Right kidney (tissue), 1 donor: ENCODE data around the gene CCDC34.
"Not testable (repeated sequence)": the region's sequence is repeated elsewhere in the genome, so short reads cannot be mapped to it uniquely, and the experiment has no call there.

ENCODE experiments used
- DNase-seq: peaks from one replicate; pipeline ENCODE4 v3.0.0-alpha.2; 2016

CCDC34 gene

DNA sequence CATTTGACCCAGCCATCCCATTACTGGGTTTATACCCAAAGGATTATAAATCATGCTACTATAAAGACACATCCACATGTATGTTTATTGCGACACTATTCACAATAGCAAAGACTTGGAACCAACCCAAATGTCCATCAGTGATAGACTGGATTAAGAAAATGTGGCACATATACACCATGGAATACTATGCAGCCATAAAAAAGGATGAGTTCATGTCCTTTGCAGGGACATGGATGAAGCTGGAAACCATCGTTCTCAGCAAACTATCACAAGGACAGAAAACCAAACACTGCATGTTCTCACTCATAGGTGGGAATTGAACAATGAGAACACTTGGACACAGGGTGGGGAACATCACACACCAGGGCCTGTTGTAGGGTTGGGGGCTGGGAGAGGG lies 36.0 kb downstream of the CCDC34 start:
- not testable (repeated sequence) for DNase-seq

DNA sequence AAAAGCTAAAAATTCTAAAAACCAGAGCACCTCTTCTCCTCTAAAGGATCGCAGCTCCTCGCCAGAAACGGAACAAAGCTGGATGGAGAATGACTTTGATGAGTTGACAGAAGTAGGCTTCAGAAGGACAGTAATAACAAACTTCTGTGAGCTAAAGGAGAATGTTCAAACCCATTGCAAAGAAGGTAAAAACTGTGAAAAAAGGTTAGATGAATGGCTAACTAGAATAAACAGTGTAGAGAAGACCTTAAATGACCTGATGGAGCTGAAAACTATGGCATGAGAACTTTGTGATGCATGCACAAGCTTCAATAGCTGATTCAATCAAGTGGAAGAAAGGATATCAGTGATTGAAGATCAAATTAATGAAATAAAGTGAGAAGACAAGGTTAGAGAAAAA lies 40.8 kb downstream of the CCDC34 start:
- not testable (repeated sequence) for DNase-seq

DNA sequence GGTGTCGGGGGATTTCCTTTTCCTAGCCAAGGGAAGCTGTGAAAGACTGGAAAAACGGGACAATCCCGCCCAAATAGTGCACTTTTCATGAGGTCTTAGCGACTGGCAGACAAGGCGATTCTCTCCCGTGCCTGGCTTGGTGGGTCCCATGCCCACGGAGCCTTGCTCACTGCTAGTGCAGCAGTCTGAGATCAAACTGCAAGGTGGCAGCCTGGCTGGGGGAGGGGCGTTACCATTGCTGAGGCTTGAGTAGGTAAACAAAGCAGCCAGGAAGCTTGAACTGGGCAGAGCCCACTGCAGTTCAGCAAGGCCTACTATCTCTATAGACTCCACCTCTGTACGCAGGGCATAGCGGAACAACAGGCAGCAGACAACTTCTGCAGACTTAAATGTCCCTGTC lies 41.7 kb downstream of the CCDC34 start:
- not testable (repeated sequence) for DNase-seq

DNA sequence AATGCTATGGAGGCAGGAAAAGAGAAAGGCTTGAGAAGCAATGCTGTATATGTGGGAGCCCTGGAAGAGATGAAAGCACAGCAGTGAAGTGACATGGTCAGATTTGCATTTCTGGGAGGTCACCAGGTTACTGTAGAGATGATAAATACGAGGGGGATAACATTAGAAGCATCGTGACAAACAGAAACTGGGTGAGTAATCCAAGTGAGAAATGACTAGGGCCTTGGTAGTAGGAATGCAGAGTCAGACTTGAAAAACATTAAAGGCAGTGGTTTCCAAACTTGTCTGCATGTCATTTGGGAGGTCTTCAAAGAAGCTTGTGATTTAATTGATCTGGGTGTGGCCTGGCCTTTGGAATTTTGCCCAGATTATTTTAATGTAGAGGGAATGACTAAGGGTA lies 43.9 kb downstream of the CCDC34 start:
- no peak for DNase-seq

DNA sequence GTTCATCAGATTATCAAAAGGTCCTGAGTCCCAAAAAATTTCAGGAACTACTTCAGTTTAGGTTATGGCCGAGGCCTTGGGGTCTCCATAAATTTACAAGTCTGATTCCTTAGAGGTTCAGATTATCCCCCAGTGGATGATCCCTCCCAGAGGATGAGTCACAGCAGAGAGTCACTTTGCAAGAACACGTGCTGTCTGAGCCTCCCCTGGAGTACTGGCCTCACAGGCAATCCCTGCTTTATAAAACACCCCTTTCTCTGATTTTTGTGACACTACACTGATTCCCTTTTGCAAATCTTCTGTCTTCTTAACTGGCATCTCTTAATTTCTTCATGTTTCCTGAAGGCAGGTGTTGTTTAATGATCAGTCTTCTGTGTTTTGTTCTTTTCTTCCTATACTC lies 45.3 kb downstream of the CCDC34 start:
- no peak for DNase-seq

DNA sequence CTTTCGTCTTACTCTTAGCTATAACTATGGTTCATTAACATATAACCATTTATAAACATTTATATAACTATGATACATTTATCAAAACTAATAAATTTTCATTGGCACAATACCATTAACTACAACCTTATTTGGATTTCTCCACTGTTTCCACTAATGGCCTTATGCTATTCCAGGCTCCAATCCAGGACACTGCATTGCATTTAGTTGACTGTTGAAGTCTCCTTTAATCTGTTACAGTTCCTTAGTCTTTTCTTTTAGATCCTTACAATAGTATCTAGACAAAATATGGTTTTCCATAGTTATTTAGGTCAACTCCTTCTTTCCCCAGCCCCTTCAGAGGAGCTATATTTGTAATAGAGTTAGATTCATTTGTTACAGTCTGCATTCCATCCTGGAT lies 47.2 kb downstream of the CCDC34 start:
- DNase-seq, result no peak

DNA sequence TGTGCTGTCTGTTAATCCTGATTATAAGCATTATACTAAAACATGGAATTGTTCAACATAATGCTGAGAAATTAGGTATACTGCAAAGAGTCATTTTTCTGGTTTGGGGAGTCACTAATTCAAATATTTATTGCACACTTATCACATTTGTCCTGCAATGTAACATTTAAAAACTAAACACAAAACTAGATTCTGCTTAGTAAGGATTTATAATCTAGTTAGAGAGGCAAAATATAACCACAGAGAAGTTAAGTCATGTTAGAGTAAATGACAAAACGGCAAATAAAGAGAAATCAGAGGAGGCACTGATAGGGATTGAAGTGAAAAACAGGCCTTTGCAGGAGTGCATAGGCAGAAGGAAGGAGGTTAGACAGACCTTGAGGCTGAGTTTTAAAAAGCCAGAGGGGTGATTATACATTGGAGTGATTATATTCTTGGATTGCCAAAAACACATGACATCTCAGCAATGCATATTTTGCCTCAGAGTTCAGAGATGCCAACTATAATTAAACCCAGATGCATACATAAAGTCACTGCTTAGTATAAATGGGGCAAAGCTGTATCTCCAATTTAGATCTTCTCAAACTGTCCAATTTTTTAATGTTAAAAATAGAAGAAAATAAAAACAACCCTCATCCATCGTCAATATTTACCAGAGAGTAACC lies 49.7 kb downstream of the CCDC34 start:
- no peak for DNase-seq

DNA sequence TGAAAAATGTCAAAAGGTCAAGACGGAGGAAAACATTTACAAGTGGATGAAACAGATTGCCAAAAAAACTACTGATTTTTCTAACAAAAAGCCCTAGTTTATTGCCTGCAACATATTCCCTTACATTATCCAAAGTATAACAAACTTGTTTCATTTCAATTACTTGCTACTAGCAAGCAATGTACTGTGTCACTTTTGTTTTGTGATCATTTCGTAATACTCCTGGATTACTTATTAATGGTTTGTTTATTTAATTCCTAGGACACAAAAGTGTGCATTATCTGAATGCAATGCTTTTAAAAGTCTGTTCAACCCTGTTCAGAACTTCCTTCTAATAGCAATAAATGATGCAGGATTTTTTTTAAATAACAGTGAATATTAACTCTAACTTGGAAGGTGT lies 50.9 kb downstream of the CCDC34 start:
- DNase-seq, result no peak

DNA sequence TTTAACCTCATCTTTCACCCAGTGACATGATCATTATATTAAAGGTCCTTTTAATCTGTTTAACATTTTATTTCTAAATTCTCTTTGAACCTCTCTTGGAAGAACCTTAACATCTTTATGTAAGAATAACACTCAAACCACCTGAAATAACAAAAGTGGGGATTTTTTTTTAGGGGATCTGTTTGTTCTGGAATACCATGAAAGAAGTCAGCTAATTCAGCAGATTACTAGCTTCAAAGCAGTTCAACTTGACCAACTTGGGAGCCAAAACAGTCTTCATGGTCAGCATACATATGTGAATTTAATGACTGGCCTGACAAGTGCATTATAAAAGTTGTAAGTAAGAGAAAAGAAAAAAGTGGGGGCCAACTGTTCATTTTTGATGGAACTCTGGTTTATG lies 52.3 kb downstream of the CCDC34 start:
- DNase-seq, result no peak

DNA sequence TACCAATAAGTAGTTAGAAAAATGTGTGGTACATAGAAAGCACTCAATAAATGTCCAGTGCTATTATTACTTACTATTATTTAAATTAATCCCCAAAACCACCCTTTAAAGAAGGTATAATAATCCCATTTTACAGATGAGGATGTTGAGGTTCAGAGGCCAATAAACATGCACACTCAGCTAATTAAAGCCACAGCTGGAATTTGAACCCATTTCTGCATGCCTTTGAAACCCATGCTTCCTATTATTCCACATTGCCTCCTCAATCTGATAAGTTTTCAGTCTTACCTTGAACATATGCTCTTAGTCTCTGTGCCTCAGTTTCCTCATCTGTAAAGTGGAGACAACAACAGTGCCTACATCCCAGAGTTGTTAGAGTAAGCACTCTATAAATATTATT lies 52.8 kb downstream of the CCDC34 start:
- no peak for DNase-seq

DNA sequence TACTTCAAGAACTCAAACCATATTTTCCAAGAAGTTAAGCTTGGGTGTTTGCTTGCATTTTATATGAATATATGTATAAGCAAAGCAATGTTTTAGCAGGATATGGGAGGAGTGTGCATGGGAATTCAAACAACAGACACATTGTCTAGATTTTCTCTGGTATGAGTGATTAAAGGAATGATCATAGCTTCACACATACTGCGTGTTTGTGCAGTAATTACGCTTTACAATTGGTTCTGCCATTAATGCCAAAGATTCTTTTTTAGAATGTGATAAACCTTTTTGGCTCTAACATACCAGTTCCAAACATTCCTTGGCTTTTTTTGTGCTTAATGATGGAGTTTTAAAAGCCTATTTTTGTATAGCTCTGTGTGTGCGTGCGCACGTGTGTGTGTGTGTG lies 54.0 kb downstream of the CCDC34 start:
- no peak for DNase-seq

DNA sequence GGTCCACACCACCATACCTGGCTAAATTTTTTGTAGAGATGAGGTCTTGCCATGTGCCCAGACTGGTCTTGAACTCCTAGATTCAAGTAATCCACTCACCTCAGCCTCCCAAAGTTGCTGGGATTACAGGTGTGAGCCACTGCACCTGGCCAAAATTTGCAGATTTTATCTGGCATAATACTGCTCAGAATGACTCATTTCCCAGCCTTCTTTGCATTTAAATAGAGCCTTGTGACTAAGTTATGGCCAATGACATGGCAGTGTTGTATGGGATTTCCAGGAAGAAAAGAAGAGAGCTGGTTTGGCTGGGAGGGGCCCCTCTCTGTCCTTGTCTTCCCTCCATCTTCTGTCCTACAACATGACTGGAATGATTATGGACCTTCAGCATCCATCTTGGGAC lies 55.8 kb downstream of the CCDC34 start:
- DNase-seq, result no peak

DNA sequence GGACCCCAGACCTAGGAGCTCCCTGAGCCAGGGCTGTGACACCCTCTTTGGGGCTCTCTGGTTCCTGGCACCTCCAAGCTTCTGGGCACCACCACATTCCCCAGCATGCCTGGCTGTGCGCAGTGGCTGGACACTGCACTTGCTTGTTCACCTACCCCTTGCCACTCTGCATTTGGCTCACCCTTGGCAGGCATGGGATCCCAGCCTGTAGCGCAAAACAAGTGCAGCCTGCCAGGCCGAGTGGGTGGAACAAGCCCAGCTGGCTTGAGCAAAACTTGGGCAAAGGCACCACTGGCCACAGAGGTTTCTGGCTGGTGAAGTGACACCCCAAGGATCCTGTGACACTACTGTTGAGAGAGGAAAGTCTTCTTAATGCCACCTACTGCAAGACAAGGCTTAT lies 57.3 kb downstream of the CCDC34 start:
- DNase-seq, result no peak

DNA sequence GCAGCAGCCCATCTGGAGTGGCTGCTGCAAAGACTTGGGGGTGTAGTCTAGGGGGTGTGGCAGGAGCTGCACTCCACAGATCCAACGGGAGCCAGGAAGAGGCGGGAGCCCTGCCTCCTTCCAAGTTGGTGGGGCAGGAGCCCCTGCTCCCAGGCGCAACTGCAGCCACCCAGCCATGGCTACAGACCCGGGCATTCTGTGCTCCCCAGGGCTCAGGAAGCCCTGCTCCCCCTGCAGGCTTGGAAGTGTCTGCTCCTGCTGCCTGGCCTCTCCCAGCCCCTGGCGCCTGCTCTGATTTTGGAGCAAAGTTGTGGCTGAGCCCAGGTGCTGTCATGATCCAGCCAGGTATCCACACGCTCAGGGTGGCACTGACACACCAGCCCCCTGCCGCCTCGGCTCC lies 58.5 kb downstream of the CCDC34 start:
- DNase-seq, result no peak

DNA sequence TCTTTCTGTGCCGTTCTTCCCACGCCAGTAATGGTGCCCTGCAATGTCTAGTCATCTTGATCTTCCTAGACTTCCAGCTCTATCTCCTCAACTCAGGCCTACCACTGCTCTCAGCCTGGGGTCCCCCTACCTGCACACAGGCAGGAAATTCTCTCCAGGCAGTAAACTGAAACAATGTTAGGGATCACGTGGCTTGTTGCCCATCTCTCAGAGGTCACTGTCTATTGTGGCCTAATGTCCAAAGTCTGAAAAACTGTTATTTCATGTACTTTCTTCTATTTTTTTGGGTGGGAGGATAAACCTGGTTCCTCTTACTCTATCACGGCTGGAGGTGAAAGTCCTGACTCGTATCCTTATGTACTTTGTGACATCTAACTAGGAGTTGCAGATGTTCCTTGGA lies 59.1 kb downstream of the CCDC34 start:
- DNase-seq, result no peak

DNA sequence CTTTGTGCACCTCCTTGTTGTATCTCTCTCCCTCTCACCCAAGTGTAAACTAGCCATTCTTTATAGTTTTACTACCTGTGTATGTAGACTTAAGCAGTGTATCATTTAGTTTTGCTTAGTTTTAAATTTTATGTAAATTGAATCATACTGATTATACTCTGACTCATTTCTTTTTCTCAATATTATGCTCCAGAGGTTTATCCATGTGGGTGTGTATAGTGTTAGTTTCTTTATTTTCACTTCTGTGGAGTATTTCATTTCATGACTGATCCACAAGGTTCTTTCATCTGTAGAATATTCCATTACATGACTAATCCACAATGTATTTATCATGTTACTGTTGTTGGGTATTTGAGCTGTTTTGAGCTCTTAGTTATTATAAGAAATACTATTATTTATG lies 62.0 kb downstream of the CCDC34 start:
- no peak for DNase-seq

DNA sequence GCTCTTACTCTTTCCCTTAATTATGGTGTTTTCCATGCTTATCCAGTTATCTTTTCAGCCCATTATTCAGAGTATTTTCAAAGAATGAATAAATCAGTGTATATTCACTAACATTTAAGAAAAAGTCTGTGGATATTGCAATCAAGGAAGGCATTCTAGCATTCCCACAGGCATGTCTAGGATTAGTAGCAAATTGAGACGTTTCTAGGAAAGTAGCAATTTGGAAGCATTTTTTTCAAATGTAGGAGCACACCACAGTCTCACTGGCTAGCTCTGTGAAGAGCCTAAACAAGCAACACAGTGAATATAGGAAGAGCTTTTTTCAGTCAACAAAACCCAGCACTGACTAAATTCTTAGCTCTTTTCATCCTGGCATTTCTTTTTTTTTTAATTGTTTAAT lies 65.4 kb downstream of the CCDC34 start:
- no peak for DNase-seq

DNA sequence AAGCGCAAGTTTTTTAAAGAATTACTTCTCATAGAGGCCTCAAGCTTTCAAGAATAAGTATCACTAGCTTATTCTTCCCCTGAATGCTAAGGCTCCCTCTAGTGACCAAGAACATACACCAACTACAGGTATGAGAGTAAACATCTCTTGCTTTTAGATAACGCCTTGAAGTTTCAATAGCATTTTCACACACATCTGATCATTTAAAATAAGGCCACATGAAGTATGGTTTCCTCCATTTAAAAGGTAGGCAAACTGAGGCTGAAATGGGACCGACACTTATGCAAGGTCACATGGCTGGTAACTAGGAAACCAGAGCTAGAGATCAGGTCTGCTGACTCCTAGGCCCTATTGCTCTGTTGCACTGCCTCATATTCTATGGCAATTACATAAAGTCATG lies 66.5 kb downstream of the CCDC34 start:
- DNase-seq, result no peak

DNA sequence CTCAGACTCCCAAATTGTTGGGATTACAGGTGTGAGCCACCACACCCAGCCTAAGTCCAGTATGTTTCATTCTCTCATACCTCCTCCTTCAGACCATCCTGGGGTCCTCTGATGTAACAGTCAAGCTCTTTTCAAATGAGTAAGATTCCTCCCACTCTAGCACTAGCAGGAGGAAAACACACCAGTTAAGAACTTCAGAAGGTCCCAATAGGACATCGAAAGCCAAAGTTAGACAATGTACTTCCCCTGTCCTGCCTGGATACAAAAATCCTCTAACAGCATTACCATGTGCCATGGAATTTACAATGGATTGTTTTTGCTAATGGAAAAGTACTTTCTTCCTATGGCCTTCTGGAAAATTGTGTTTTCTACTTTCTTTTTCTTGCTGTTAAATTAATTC lies 67.1 kb downstream of the CCDC34 start:
- DNase-seq, result no peak

DNA sequence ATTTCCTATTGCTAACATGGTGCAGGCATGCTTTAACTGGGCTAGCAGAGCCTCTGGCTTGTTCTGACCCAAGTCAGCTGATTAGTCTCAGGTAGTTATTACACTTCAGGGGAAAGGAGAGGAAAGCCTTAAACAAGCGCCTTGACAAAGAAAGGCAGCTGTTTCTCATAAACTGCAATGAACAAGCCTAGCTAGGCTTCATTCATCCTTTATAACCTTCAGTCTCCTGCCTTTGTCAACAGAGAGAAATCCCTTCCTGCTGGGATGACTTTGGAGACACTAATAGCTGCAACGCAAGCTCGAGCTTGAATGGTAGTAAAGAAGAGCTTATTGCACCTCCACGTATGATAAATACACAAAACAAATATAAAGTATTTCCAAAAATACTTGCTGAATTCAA lies 68.4 kb downstream of the CCDC34 start:
- DNase-seq, result no peak

DNA sequence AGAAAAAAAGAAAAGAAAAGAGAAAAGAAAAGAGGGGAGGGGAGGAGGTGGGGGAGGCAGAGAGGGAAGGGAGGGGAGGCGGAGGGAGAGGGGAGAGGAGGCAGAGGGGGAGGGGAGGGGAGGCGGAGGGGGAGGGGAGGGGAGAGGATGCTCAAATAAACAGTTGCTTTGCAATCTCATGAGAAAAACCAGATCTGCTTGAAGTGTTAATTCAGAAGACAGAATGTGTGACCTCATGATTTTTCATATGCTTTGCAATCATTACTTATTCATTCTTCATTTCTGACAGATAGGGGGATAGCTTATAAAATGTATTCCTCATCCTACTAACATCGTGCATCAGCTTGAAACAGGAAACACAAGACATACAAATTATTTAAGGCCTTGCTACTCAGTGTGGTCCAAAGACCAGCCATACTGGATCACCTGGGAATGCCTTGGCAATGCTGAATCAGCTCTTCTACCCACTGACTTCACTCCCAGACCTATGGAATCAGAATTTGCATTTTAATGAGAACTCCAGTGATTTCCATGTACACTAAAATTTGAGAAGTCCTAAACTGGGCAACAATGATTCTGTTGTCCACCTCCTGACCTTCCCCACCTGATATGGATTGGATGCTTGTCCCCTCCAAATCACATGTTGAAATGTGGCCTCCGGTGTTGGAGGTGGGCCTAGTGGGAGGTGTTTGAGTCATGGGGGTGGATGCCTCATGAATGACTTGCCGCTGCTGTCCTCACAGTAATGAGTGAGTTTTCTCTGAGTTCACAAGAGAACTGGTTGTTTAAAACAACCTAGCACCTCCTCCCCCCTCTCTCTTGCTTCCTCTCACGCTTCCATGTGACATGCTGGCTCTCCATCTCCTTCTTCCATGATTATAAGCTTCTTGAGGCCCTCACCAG lies 69.2 kb downstream of the CCDC34 start:
- DNase-seq, result no peak

DNA sequence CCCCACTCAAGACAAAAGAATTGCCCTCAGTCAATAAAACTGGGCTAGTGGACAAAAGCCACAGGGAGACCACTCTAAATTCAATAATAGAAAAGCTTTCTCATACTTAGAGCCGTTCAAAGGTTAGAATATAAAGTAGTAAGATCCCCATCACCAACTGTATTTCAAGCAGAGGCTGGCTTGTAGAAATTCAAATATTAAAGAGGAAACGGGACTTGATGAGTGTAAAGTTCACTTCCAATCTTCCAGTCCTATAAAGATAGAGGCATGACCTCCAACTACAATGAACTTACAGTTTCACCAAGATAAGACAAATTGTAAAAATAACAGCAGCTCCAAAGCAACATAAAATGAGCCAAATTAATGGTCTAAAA lies 70.4 kb downstream of the CCDC34 start:
- no peak for DNase-seq

DNA sequence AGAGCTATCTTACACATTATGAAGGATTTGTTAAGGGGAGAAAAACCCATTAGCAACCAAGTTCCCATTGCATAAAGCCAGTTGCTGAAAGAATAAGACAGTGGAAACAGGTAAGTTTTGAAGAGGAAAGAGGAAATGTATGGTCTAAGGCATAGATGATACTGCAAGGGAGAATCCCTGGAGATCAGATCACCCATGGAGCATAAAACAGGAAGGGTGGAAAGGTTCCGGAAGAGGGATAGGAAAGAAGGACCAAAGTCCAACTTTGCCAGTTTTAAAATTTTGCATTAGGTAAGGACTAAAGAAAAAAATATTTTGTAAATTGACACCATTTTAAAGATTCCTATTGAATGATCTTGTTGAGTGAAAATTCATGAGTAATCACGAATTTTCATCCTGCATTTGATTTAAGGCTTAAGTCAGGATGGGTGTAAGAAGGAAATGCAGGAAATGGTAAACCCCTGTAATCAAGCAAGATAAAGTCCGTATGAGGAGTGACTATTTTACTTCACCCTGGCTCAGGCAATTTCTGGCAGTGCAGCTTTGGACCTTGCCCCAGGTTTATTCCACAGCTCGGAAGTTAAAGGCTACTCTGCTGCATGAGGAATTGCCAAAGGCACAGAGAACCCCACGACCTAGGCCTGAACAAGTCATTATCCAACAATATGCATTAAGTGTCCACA lies 70.9 kb downstream of the CCDC34 start:
- DNase-seq, result no peak
